GM12878 (cell line): Measurements from ENCODE around the gene GMDS. TPM values are rescaled to one million over a fixed set of nuclear protein-coding genes. Genes with fewer than 3 reads are reported as not detected.

Source experiments
- ASH2L ChIP-seq: fragments of 300-600, 200-600 bp; sonication (generic); IDR thresholded peaks from 2 replicates; pipeline ENCODE4 v1.6.1; 2017; ENCODE audit warnings: low read depth, mild to moderate bottlenecking, borderline replicate concordance
- BHLHE40 ChIP-seq, 2 experiments: fragments of 450-650 bp in 1 of 2; IDR thresholded peaks; 2 replicates each; pipeline ENCODE4 v1.6.1; 2011 to 2017; ENCODE audit warnings: low read depth in 2 of 2, borderline replicate concordance in 1 of 2, improper control_type of control experiment in 1 of 2, low read length in 1 of 2, mild to moderate bottlenecking in 1 of 2
- CUX1 ChIP-seq: IDR thresholded peaks from 2 replicates; pipeline ENCODE4 v1.6.1; 2012; ENCODE audit warnings: improper control_type of control experiment, low read depth, low read length; ENCODE audit not compliant: insufficient replicate concordance
- ETV6 ChIP-seq, 2 experiments: fragments of 450-650 bp in 1 of 2; IDR thresholded peaks in 1 of 2; conservative IDR thresholded peaks in 1 of 2; 2 replicates each; pipeline ENCODE4 v1.6.1; 2014; ENCODE audit warnings: antibody characterized with exemption in 1 of 2, borderline replicate concordance in 1 of 2, low read depth in 1 of 2, mild to moderate bottlenecking in 1 of 2, moderate library complexity in 1 of 2
- SP1 ChIP-seq: IDR thresholded peaks from one replicate; pipeline ENCODE4 v1.6.1; 2011; ENCODE audit warnings: low read depth, low read length
- SUPT20H ChIP-seq: IDR thresholded peaks from 2 replicates; pipeline ENCODE4 v1.6.1; 2011; ENCODE audit warnings: low read depth, mild to moderate bottlenecking, low read length, moderate library complexity, borderline replicate concordance; ENCODE audit not compliant: control insufficient read depth
- TCF3 ChIP-seq: IDR thresholded peaks from 2 replicates; pipeline ENCODE4 v1.6.1; 2012; ENCODE audit warnings: low read depth, mild to moderate bottlenecking, low read length, borderline replicate concordance; ENCODE audit not compliant: insufficient read depth
- ZBTB4 ChIP-seq: fragments of 450-650 bp; formaldehyde crosslinking; IDR thresholded peaks from 2 replicates; pipeline ENCODE4 v1.4.0; 2022; ENCODE audit warnings: mild to moderate bottlenecking, moderate library complexity
- polyA plus RNA-seq, 11 experiments: library from polyadenylated mRNA; depleted of rRNA in 4 of 11; unstranded in 6 of 11; stranded (reverse) in 5 of 11; fragments of >200 nt; fragmentation: Nextera tagmentation in 4 of 11; fragmentation: Illumina TruSeq in 1 of 11; extraction: Ambion mirVana in 4 of 11; extraction: Trizol in 1 of 11; gene quantifications; 1 replicate in 1 of 11; 2 replicates in 10 of 11; pipeline versions ENCODE4 v1.2.1 to v1.2.3, GENCODE V29; 2011 to 2016; ENCODE audit warnings: inconsistent platforms in 2 of 11, missing spikeins in 2 of 11, low read depth in 1 of 11
- total RNA-seq, 4 experiments: library from RNA; depleted of rRNA in 3 of 4; stranded (reverse); fragments of >200 nt in 3 of 4; fragmentation: Illumina TruSeq in 1 of 4; extraction: Trizol in 1 of 4; gene quantifications; 2 replicates each; pipeline versions ENCODE4 v1.2.1 to v1.2.3, GENCODE V29; 2013 to 2021

GMDS gene
- total and polyA plus RNA-seq, 10 of the 15 experiments (the other 5 are each of a cell fraction or from before 2014, with no cell fraction given), result 0.61 to 53.8 (median 29.3) TPM

DNA sequence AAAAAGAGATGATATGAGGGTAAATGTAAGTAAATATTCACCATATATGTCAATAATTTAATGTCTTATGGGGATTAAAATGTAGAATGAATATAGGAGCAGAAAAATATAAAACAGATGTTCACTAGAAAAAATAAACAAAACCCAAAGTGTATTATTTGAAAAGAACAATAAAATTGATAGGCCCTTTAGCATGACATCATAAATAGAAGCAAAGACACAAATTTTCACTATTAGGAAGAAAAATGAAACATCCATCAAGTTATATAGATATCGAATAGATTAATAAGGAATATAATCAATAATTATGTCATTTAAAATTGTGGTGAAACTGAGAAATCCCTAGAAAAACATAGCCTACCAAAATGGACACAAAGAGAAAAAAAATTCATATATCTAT, 40.1 kb upstream of the GMDS start (continued):
- TF ChIP-seq ASH2L, result no peak
- no peak for TF ChIP-seq ETV6 (conservative IDR thresholded peaks at IDR 0.05 in 1 of 2, IDR thresholded peaks at IDR 0.05 in 1 of 2; ENCODE audit: borderline replicate concordance in 1 of 2, low read depth in 1 of 2)
- TF ChIP-seq ZBTB4 (CRISPR knock-in tag), result no peak
- TF ChIP-seq SUPT20H, result no peak
- TF ChIP-seq TCF3, result no peak
- no peak for TF ChIP-seq CUX1
- TF ChIP-seq BHLHE40 (IDR thresholded peaks at IDR 0.05; ENCODE audit: borderline replicate concordance in 1 of 2, low read depth in 2 of 2, low read length in 1 of 2), result no peak
- TF ChIP-seq SP1, result no peak
